Colonic mucosa (tissue), 4 donors: ENCODE results near the gene ARHGEF40. TPM values are rescaled to one million over a fixed set of nuclear protein-coding genes. Genes with fewer than 3 reads are reported as not detected.

Experiments used
- DNase-seq: peaks from one replicate; pipeline ENCODE4 v3.0.0-alpha.2; 2020
- H3K27ac ChIP-seq: fragments of 200-600 bp; one replicate; pipeline ENCODE4 v1.8.0; 2021
- H3K27me3 ChIP-seq: fragments of 200-600 bp; one replicate; pipeline ENCODE4 v1.8.0; 2021
- H3K36me3 ChIP-seq: fragments of 200-600 bp; one replicate; pipeline ENCODE4 v1.8.0; 2021
- H3K4me1 ChIP-seq: fragments of 200-600 bp; one replicate; pipeline ENCODE4 v1.8.0; 2021; ENCODE audit warnings: mild to moderate bottlenecking
- H3K4me3 ChIP-seq: fragments of 200-600 bp; one replicate; pipeline ENCODE4 v1.8.0; 2021
- H3K9ac ChIP-seq, 2 donors: one replicate each; pipeline ENCODE4 v1.7.0; 2013; ENCODE audit warnings: control low read depth in 2 of 2, low read depth in 2 of 2, low read length in 2 of 2
- H3K9me3 ChIP-seq: fragments of 200-600 bp; one replicate; pipeline ENCODE4 v1.8.0; 2021
- intact Hi-C: fragments of 100-400 bp; cut with DNase I; formaldehyde crosslinking; loops from one replicate; pipeline ENCODE4 v1.14.1; 2022
- total RNA-seq, 2 donors: library from RNA; stranded (reverse); fragmentation: NEBNext Ultra II Directional in 1 of 2; extraction: Animal tissue kit (Norgen Biotek cat#: 25700) in 1 of 2; gene quantifications; one replicate each; pipeline ENCODE4 v1.2.1, GENCODE V29; 2021
- TF ChIP-seq, protein P1 (sequence below): fragments of 200-600 bp; IDR thresholded peaks from one replicate; pipeline ENCODE4 v1.8.0; 2022; ENCODE audit warnings: antibody characterized with exemption, mild to moderate bottlenecking
- donor health status: healthy.
- donor health status: DM: no; HTN: no; CAD: no.
- donor health status: DM: no; HTN: no; CAD: no.

The ARHGEF40 gene
- total RNA-seq, 2 donors from 2014 or later = 49.5 to 66.9 TPM

DNA sequence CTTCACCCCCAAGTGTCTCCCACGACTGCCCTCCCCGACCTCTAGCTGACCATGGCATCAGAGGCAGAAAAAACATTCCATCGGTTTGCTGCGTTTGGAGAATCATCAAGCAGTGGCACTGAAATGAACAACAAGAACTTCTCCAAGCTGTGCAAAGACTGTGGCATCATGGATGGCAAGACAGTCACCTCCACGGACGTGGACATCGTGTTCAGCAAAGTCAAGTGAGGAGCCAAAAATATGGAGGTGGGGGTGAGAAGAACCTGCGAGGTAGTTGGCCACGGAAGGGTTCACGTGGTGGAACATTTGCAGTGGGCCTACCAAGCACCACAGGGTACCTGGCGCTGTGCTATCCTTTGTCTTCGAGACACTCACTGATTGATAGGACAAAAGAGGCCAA lies 39.6 kb upstream of the ARHGEF40 start:
- H3K27me3 ChIP-seq = no peaks in the 10 kb centered on the region
- H3K27ac ChIP-seq = no peak overlapping the region
- H3K9ac ChIP-seq = no peak overlapping the region
- H3K4me1 ChIP-seq = no peaks in the 10 kb centered on the region
- intact Hi-C loops = loop anchor here (10.0 kb wide), 1 partner anchor 176 kb away; no protein-coding TSS in a partner anchor
- H3K4me3 ChIP-seq = no peak overlapping the region
- DNase-seq = no peak
- H3K9me3 ChIP-seq = no peaks in the 10 kb centered on the region
- no peaks in the 10 kb centered on the region for H3K36me3 ChIP-seq
- TF ChIP-seq, protein P1, sequence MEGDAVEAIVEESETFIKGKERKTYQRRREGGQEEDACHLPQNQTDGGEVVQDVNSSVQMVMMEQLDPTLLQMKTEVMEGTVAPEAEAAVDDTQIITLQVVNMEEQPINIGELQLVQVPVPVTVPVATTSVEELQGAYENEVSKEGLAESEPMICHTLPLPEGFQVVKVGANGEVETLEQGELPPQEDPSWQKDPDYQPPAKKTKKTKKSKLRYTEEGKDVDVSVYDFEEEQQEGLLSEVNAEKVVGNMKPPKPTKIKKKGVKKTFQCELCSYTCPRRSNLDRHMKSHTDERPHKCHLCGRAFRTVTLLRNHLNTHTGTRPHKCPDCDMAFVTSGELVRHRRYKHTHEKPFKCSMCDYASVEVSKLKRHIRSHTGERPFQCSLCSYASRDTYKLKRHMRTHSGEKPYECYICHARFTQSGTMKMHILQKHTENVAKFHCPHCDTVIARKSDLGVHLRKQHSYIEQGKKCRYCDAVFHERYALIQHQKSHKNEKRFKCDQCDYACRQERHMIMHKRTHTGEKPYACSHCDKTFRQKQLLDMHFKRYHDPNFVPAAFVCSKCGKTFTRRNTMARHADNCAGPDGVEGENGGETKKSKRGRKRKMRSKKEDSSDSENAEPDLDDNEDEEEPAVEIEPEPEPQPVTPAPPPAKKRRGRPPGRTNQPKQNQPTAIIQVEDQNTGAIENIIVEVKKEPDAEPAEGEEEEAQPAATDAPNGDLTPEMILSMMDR = no peak

DNA sequence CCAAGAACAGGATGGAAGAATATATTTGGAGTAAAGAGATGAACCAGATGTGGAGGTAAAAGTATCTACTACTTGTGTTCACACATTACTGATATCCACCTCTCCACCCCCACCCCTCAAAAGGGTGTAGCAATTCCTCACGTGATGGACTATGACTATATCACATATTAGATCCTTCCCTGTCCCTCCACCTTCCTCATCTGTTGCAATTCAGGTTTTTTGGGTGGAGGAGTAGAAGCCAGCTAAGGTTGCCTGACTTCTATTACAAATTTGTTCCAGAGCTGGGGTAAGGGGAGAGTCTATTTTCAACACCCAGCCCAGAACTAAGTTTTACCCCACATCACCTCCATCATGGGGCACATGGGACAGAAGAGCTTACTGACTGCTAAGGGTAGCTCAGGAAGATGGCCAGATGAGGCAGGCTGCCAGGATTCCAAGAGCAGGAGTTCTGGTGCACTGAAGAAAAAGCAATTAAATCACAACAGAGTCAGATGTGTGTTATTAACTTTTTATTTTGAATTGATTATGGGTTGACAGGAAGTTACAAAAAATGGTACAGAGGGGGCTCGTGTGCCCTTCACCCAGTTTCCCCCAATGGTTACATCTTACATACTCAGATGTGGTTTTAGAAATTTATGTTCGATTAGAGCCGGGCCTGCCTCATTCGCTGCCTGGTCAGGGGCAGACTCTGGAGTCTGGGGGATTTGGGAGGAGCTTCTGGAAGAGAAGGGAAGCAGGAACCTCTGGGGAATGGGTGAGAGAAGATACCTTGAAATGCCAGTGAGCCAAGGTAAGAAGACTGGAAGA lies 37.6 kb upstream of the ARHGEF40 start:
- no peaks in the 10 kb centered on the region for H3K36me3 ChIP-seq

DNA sequence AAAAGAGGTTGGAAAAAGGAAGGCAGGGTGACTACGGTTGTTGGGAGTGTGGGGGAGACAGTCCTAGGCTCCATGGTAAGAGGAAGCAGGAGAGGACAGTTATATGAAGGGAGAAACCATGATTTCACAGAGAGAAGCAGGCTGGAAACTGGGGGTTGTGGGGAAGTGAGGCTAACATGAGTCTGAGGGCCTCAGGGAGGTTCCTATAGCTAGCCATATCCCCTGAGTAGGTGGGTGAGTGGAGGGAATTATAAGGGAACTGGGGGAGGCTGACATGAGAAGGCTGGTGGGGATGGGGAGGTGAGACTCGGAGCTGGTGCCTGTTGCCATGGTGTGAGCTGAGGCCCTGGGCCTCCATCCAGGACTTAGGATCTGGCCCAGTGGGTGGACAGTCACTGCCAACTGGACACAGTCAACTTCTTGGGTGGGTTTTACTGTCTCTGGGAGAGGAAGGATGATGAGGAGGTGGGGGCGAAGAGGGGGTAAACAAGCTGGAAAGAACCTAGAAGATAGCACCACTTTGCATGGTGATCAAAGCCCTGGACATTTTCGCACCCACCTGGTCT lies 36.9 kb upstream of the ARHGEF40 start:
- intact Hi-C loops = loop anchor here (10.0 kb wide), 1 partner anchor 178 kb away; no protein-coding TSS in a partner anchor
- no peaks in the 10 kb centered on the region for H3K9me3 ChIP-seq

More for the DNA sequence above, 37.6 kb upstream of the ARHGEF40 start:
- no peak overlapping the region for H3K4me3 ChIP-seq
- no peaks in the 10 kb centered on the region for H3K4me1 ChIP-seq
- H3K9me3 ChIP-seq = no peaks in the 10 kb centered on the region
- no peak overlapping the region for H3K9ac ChIP-seq
- intact Hi-C loops = loop anchor here (10.0 kb wide), 1 partner anchor 178 kb away; no protein-coding TSS in a partner anchor
- no peak for DNase-seq
- TF ChIP-seq, protein P1 = no peak
- no peaks in the 10 kb centered on the region for H3K27me3 ChIP-seq
- no peak overlapping the region for H3K27ac ChIP-seq

DNA sequence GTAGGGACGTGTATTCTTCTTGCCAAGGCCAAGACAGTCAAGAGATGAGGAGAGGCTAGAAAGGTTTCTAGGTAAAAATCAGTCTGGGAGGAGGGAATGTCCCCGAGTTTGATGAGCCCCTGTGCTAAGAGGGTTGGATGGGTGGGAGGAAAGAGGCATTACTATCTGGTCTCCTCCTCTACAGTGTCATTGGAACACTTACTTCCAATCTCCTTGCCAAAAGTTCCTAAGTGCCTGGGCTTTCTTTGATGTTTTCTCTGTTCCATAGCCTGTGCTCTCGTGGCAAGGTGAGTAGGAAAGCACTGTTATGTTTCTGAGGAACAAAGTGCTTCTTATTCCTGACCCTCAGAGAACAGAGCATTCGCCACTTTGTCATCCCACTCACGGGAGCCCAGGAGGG lies 35.4 kb upstream of the ARHGEF40 start, which contains the start of gene RNASE13:
RNASE13 (minus strand) TSS at position 101 of the 400 bp plus-strand sequence. CDS start 519 bp downstream, outside the sequence.
- H3K27ac ChIP-seq = no peak within 1 kb of the TSS
- H3K36me3 ChIP-seq = no peaks in the 10 kb centered on the region
- no peak for DNase-seq
- intact Hi-C loops = loop anchor here (10.0 kb wide), 1 partner anchor 180 kb away; no protein-coding TSS in a partner anchor
- peaks cover 6% of the 10 kb centered on the region for H3K4me1 ChIP-seq
- TF ChIP-seq, protein P1 = no peak
- H3K4me3 ChIP-seq = no peak within 1 kb of the TSS
- H3K9ac ChIP-seq = no peak within 1 kb of the TSS
- H3K9me3 ChIP-seq = no peaks in the 10 kb centered on the region
- H3K27me3 ChIP-seq = no peaks in the 10 kb centered on the region

More for the DNA sequence above, 36.9 kb upstream of the ARHGEF40 start:
- no peaks in the 10 kb centered on the region for H3K4me1 ChIP-seq
- no peak overlapping the region for H3K4me3 ChIP-seq
- no peaks in the 10 kb centered on the region for H3K36me3 ChIP-seq
- no peak overlapping the region for H3K9ac ChIP-seq
- no peaks in the 10 kb centered on the region for H3K27me3 ChIP-seq
- TF ChIP-seq, protein P1 = no peak
- H3K27ac ChIP-seq = no peak overlapping the region
- DNase-seq = no peak

DNA sequence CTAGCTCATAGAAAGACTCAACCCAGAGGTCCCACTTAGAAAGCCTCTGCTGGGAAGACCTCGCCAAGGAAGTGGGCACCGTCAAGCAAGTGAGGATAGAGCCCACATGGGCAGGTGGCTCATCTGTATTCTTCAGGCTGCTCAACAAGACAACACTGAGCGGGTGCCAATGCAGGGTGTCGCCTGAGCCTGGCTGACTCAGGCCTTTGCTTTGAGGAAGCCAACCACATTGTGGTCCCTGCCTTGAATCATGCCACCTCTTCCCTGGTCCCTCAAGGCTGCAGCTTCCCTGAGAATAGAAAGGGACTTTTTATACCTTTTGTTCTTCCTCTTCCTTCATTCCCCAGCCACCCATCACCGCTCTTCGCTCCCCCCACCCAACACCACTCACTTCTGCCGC lies 33.4 kb upstream of the ARHGEF40 start:
- no peak overlapping the region for H3K4me3 ChIP-seq
- H3K27me3 ChIP-seq = no peaks in the 10 kb centered on the region
- TF ChIP-seq, protein P1 = no peak
- peaks cover 6% of the 10 kb centered on the region for H3K4me1 ChIP-seq
- H3K9me3 ChIP-seq = no peaks in the 10 kb centered on the region
- H3K36me3 ChIP-seq = no peaks in the 10 kb centered on the region
- H3K27ac ChIP-seq = no peak overlapping the region
- intact Hi-C loops = loop anchor here (10.0 kb wide), 1 partner anchor 182 kb away; no protein-coding TSS in a partner anchor
- no peak overlapping the region for H3K9ac ChIP-seq
- no peak for DNase-seq
